ENCODE measurements around the gene RASSF3. TPM values are rescaled to one million over a fixed set of nuclear protein-coding genes. Genes with fewer than 3 reads are reported as not detected.

Gene RASSF3
- polyA plus RNA-seq, 3 donors = 6.6 to 77.9 (median 14.5) TPM

DNA sequence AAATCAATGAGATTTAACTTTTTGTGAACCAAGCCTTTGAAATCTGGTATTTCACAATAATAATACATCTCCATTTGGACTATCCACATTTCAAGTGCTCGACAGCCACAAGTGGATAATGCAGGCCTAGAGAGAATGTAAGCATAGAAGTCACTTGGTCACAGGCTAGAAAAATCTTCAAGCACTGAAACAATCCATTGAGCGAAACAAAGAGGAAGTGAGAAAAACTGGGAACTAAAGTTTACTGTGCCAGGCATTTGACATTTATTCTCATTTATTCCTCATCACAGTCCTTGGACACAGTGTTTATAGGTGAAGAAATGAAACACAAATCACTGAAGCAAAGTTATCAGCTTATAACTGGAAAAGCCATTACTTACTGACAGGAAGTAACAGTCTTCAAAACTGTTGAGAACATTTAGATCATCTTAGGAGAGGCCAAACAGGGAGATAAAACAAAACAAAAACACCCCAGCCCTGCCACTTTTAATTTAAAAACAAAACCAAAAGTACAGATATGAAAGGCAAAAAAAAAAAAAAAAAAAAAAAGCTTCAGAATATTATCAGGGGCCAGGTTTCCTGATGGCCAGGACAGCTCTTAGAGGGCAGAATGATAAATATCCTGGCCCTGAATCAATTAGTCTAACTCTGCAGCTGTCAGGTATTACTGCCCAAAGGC is 119.8 kb downstream of the RASSF3 start:
- Histone ChIP-seq H3K27me3 (ENCODE audit: control insufficient read depth in 2 of 2, insufficient read depth in 2 of 2, low read length in 2 of 2) (no peaks in the 10 kb centered on the region), H4K20me1 (ENCODE audit: insufficient read depth, low read length) (peaks cover 4% of the 10 kb centered on the region), H3K27ac (ENCODE audit: low read depth in 1 of 2, low read length in 2 of 2) (peak overlapping the region; percentile 4 to 73), H3K4me3 (replicated peaks in 1 of 3; ENCODE audit: low read depth in 2 of 3, low read length in 3 of 3) (peak overlapping the region in 2 of 3 experiments; percentile 7 to 30), H3K4me2 (replicated peaks; ENCODE audit: extremely low read depth, low read length, poor library complexity, severe bottlenecking) (peak overlapping the region; percentile 6), H3K4me1 (ENCODE audit: control insufficient read depth in 1 of 2, insufficient read depth in 2 of 2, low read length in 2 of 2) (peaks cover 21 to 22% of the 10 kb centered on the region in 2 donors), H3K79me2 (ENCODE audit: insufficient read depth, low read length) (peaks cover 3% of the 10 kb centered on the region), H3K36me3 (replicated peaks in 1 of 2; ENCODE audit: control insufficient read depth in 1 of 2, insufficient read depth in 2 of 2, low read length in 2 of 2) (peaks cover 63 to 78% of the 10 kb centered on the region in 2 donors), H3K9ac (ENCODE audit: insufficient read depth, low read length, poor library complexity, severe bottlenecking) (no peak overlapping the region), H2AFZ (ENCODE audit: insufficient read depth, low read depth, low read length, poor library complexity, severe bottlenecking) (no peak overlapping the region), H3K9me3 (replicated peaks in 1 of 2; ENCODE audit: control insufficient read depth in 1 of 2, insufficient read depth in 1 of 2, low read length in 2 of 2) (no peaks in the 10 kb centered on the region)
- Mint-ChIP-seq H3K4me1 (peaks cover 17% of the 10 kb centered on the region), H3K27me3 (ENCODE audit: low read depth in 3 of 3) (peaks cover 0 to 3% (median 0%) of the 10 kb centered on the region in 3 donors), H3K9me3 (no peaks in the 10 kb centered on the region), H3K4me3 (no peak overlapping the region), H3K27ac (peak overlapping the region; percentile 83 to 90 (median 88)), H3K36me3 (peaks cover 61 to 89% of the 10 kb centered on the region in 2 donors)
- no CpG with 5 or more reads among the region's 2 CpGs for WGBS (ENCODE audit: insufficient coverage)
- TF ChIP-seq, protein P1, sequence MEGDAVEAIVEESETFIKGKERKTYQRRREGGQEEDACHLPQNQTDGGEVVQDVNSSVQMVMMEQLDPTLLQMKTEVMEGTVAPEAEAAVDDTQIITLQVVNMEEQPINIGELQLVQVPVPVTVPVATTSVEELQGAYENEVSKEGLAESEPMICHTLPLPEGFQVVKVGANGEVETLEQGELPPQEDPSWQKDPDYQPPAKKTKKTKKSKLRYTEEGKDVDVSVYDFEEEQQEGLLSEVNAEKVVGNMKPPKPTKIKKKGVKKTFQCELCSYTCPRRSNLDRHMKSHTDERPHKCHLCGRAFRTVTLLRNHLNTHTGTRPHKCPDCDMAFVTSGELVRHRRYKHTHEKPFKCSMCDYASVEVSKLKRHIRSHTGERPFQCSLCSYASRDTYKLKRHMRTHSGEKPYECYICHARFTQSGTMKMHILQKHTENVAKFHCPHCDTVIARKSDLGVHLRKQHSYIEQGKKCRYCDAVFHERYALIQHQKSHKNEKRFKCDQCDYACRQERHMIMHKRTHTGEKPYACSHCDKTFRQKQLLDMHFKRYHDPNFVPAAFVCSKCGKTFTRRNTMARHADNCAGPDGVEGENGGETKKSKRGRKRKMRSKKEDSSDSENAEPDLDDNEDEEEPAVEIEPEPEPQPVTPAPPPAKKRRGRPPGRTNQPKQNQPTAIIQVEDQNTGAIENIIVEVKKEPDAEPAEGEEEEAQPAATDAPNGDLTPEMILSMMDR (IDR thresholded peaks at IDR 0.05) = no peak
- DNase-seq = peak; percentile 43 to 66 (median 50)
- intact Hi-C loops (cut with micrococcal nuclease) = loop anchor here in 1 of 2 donors (2.0 to 10.0 kb wide), 2 partner anchors 17 to 55 kb away; no protein-coding TSS in a partner anchor

GRCh38 chr12:64730588-64730969 is 120.3 kb downstream of the RASSF3 start:
- H3K36me3 ChIP-seq (replicated peaks in 1 of 2; ENCODE audit: control insufficient read depth in 1 of 2, insufficient read depth in 2 of 2, low read length in 2 of 2) = peaks cover 64 to 78% of the 10 kb centered on the region in 2 donors

More at GRCh38 chr12:64730588-64730969, 120.3 kb downstream of the RASSF3 start:
- Mint-ChIP-seq H3K36me3 (peaks cover 61 to 86% of the 10 kb centered on the region in 2 donors), H3K4me1 (peaks cover 17% of the 10 kb centered on the region), H3K4me3 (no peak overlapping the region), H3K27ac (peak overlapping the region; percentile 83 to 90 (median 88)), H3K27me3 (ENCODE audit: low read depth in 3 of 3) (peaks cover 0 to 3% (median 0%) of the 10 kb centered on the region in 3 donors), H3K9me3 (no peaks in the 10 kb centered on the region)
- peak overlapping the region; percentile 4 to 73 for H3K27ac ChIP-seq (ENCODE audit: low read depth in 1 of 2, low read length in 2 of 2)
- WGBS (ENCODE audit: insufficient coverage) = no CpG with 5 or more reads among the region's 2 CpGs
- TF ChIP-seq, protein P1 (IDR thresholded peaks at IDR 0.05) = no peak
- no peaks in the 10 kb centered on the region for H3K27me3 ChIP-seq (ENCODE audit: control insufficient read depth in 2 of 2, insufficient read depth in 2 of 2, low read length in 2 of 2)
- H3K79me2 ChIP-seq (ENCODE audit: insufficient read depth, low read length) = peaks cover 3% of the 10 kb centered on the region
- intact Hi-C loops (cut with micrococcal nuclease) = loop anchor here in 1 of 2 donors (2.0 to 10.0 kb wide), 2 partner anchors 16 to 54 kb away; no protein-coding TSS in a partner anchor
- peaks cover 4% of the 10 kb centered on the region for H4K20me1 ChIP-seq (ENCODE audit: insufficient read depth, low read length)
- H2AFZ ChIP-seq (ENCODE audit: insufficient read depth, low read depth, low read length, poor library complexity, severe bottlenecking) = no peak overlapping the region
- peak in 1 of 3 donors; percentile 54 for DNase-seq
- no peaks in the 10 kb centered on the region for H3K9me3 ChIP-seq (replicated peaks in 1 of 2; ENCODE audit: control insufficient read depth in 1 of 2, insufficient read depth in 1 of 2, low read length in 2 of 2)
- peaks cover 21 to 22% of the 10 kb centered on the region in 2 donors for H3K4me1 ChIP-seq (ENCODE audit: control insufficient read depth in 1 of 2, insufficient read depth in 2 of 2, low read length in 2 of 2)
- H3K4me2 ChIP-seq (replicated peaks; ENCODE audit: extremely low read depth, low read length, poor library complexity, severe bottlenecking) = peak overlapping the region; percentile 6
- H3K9ac ChIP-seq (ENCODE audit: insufficient read depth, low read length, poor library complexity, severe bottlenecking) = no peak overlapping the region
- peak overlapping the region in 1 of 3 experiments; percentile 30 for H3K4me3 ChIP-seq (replicated peaks in 1 of 3; ENCODE audit: low read depth in 2 of 3, low read length in 3 of 3)

Data from CD14-positive monocyte (primary cell).